Mammary epithelial cell (primary cell): Measurements from ENCODE around the gene TAAR2.

Experiments
- CTCF ChIP-seq, 2 donors: IDR thresholded peaks in 1 of 2; conservative IDR thresholded peaks in 1 of 2; 2 replicates each; pipeline ENCODE4 v1.5.1; 2011 to 2012; ENCODE audit warnings: inconsistent platforms in 2 of 2, low read length in 2 of 2, mild to moderate bottlenecking in 2 of 2, control low read depth in 1 of 2, low read depth in 1 of 2; ENCODE audit not compliant: insufficient read depth in 1 of 2; ENCODE audit errors: extremely low read depth in 1 of 2
- EZH2 ChIP-seq: IDR thresholded peaks from 2 replicates; pipeline ENCODE4 v1.6.1; 2012; ENCODE audit warnings: low read length, inconsistent platforms, borderline replicate concordance

- no peak for TF ChIP-seq CTCF (conservative IDR thresholded peaks at IDR 0.05 in 1 of 2, IDR thresholded peaks at IDR 0.05 in 1 of 2; ENCODE audit: extremely low read depth in 1 of 2, insufficient read depth in 1 of 2, low read depth in 1 of 2, low read length in 2 of 2)
- TF ChIP-seq EZH2: no peak
These were observed 56.5 kb downstream of the TAAR2 start for GRCh38 chr6:132567566-132567965.
